ENCODE measurements around the gene TRAF5.

The TRAF5 gene

DNA sequence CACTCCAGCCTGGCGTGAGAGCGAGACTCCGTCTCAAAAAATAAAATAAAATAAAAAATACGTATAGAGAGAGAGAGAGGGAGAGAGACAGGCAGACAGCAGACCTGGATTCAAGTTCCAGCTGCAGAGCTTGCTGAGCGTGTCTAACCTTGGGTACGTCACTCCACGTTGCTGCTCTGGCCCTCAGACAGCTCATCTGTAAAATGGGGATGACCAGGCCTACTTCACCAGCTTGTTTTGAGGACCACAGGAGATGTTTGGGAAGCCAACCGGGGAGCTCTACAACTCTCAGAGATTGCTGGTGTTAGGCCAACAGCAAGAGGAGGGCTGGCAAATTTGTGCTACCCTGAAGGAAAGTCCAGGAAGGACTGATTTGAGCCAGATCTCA lies 499 bp upstream of the TRAF5 start:
- no peak for FAIRE-seq
- DNase-seq (ENCODE audit: extremely low spot score, insufficient read length, low read depth): no peak

- no peak for DNase-seq (ENCODE audit: extremely low spot score, insufficient read length, low read depth)
- peak; percentile 63 for FAIRE-seq
These were observed 801 bp downstream of the TRAF5 start for GRCh38 chr1:211327346-211327921.

DNA sequence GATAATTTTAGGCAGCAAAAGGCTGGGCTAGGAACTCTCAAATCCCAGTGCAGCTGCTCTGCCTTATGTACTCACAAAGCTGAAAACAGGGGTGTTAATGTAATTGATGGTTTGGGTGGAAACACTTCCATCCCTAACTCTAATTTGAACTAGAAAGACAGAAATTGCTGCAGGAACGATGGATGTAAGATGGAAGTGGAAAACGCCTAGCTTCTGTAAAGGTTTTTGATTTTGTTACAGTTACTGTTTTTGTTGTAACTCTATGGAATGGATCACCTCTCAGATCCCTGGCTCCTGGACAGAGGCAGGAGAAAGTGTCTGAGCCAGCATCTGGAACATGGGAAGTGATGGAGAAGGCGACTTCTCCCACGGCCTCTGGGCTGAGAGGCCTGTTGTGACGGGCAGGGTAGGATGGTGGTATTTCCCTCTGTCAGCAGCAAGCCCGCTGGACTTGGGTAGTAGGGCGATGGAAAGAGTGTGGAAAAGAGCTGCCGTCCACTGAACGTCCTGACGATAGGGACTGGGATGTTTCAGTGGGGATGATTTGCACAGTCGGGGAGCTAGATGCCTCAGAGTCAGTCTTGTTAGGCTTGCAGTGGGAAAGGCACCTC lies 1.6 kb downstream of the TRAF5 start:
- DNase-seq (ENCODE audit: extremely low spot score, insufficient read length, low read depth) (no peak), FAIRE-seq (peak; percentile 42)

DNA sequence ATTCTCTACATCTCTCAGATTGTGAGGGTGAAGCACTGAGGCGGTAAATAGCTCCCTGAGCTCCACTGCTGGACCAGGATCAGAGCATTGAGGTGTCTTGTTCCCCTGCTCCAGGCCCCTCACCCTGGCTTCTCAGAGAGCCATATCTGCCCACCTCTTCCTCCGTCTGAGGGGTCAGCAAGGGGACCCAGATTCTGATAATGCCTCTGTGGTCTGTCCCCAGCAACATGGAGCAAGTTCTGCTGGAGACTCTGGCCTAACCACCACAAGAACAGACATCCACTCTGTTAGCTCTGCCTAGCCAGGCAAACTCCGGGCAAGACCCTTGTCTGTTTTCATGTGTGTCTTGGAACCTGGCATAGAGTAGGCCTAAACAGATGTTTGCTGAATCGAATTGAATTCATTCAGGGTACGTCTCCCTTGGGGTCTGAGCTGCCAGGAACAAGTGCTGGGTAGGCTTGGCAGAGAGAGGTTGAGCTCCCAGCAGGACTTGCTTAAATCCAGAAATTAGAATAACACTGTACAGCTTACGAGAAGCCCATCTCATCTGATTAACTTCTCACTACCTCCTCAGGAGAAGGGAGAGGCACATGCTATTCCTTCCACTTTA lies 2.3 kb downstream of the TRAF5 start:
- no peak for DNase-seq (ENCODE audit: extremely low spot score, insufficient read length, low read depth)
- no peak for FAIRE-seq

- FAIRE-seq (peak; percentile 84), DNase-seq (ENCODE audit: extremely low spot score, insufficient read length, low read depth) (no peak)
These were observed 3.1 kb downstream of the TRAF5 start for GRCh38 chr1:211329764-211330201.

- FAIRE-seq: no peak
- DNase-seq (ENCODE audit: extremely low spot score, insufficient read length, low read depth): no peak
These were observed 3.8 kb downstream of the TRAF5 start for GRCh38 chr1:211330282-211330936.

GRCh38 chr1:211331011-211331709 lies 4.5 kb downstream of the TRAF5 start:
- DNase-seq (ENCODE audit: extremely low spot score, insufficient read length, low read depth) (no peak), FAIRE-seq (no peak)

DNA sequence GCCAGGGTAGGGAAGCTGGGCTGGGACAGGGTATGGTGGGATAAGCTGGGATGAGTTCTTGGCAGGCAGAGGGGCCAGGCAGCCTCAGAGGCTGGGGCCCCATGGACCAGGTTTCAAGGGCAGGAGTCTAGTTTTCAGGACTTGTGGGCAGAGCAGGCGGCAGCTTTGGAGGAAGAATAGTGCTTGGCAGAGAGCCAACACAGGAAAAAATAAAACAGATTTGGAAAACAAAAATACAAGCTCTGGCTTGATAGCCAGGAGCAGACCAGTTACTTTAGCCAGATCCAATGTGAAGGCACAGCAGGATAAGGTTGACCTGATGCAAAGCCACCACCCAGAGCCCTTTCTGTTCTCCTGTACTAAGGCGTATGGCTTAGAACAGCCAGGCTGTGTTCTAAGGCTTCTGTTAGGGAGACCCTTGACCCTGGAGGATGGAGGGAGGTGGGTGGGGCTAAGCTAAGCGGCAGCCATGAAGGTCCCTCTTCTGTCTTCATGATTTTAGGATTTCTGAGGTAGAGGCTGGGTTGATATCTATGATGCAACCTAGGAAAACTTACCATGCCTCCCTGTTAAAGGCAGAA lies 5.5 kb downstream of the TRAF5 start:
- FAIRE-seq: no peak
- no peak for DNase-seq (ENCODE audit: extremely low spot score, insufficient read length, low read depth)

DNA sequence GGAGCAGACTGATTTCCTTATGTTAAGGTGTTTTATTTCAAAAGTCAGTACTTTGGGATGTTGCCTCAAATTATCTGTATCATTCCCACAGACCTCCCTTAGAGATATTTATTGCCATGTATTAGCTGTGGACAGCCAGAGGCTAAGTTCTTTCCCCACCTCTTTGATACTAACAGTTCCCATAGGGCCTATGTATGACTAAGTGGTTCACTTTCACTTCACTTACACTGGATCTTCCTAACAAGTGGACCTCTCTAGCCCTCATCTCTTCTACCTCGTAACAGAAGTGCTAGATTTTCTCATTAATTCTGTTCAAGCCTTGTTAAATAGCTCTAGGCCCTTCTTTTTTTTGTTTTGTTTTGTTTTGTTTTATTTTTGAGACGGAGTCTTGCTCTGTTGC lies 6.2 kb downstream of the TRAF5 start:
- FAIRE-seq (no peak), DNase-seq (ENCODE audit: extremely low spot score, insufficient read length, low read depth) (no peak)

GRCh38 chr1:211333906-211334305 lies 7.3 kb downstream of the TRAF5 start:
- DNase-seq (ENCODE audit: extremely low spot score, insufficient read length, low read depth) (no peak), FAIRE-seq (no peak)

GRCh38 chr1:211334986-211335385 lies 8.4 kb downstream of the TRAF5 start:
- DNase-seq (ENCODE audit: extremely low spot score, insufficient read length, low read depth): no peak
- FAIRE-seq: no peak

GRCh38 chr1:211335522-211336157 lies 9.0 kb downstream of the TRAF5 start:
- DNase-seq (ENCODE audit: extremely low spot score, insufficient read length, low read depth) (no peak), FAIRE-seq (peak; percentile 86)

GRCh38 chr1:211336161-211336560 lies 9.5 kb downstream of the TRAF5 start:
- FAIRE-seq (no peak), DNase-seq (ENCODE audit: extremely low spot score, insufficient read length, low read depth) (no peak)

DNA sequence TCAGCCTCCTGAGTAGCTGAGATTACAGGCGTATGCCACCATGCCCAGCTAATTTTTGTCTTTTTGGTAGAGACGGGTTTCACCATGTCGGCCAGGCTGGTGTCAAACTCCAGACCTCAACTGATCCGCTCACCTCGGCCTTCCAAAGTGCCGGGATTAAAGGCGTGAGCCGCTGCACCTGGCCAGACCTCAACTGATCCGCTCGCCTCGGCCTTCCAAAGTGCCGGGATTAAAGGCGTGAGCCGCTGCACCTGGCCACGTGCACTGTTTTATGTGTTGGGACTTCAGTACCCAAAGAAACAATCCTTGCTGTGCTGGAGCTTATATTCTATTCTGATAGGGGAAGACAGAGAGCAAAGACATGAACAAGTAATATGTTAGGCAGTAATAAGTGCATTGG lies 10.1 kb downstream of the TRAF5 start:
- DNase-seq (ENCODE audit: extremely low spot score, insufficient read length, low read depth) (no peak), FAIRE-seq (no peak)

DNA sequence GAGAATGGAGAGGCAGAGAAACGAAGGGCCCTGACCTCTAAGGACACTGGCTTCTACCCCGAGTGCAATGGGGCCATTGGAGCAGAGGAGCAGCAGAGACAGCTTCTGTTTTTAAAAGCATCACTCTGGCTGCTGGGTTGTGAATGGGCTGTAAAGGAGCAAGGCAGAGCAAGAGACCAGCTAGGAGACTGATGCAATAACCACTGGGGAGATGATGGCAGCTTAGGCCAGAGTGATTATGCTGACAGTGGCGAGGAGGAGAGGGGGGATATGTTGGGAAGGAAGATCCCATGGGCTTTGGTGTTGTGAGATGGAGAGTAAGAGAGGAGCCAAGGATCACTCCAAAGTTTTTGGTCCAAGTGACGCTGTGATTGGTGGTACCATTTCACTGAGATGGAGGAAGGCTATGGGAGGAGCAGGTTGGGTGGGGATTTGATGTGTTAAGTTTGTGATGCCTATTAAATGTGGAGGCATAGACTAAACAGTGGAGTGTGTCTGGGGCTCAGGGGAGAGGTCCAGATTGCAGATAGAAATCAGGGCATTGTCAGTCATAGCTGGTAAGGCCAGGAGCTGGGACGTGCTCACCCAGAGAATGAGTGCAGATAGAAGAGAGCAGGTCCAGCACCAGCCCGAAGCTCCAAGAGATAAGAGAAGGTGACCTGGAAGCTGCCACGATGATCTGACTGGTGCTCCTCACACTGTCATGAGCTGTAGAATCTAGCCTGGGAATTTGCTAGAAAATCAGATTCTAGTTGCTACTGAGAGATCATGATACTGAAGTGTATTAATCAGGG lies 11.0 kb downstream of the TRAF5 start:
- no peak for FAIRE-seq
- no peak for DNase-seq (ENCODE audit: extremely low spot score, insufficient read length, low read depth)

DNA sequence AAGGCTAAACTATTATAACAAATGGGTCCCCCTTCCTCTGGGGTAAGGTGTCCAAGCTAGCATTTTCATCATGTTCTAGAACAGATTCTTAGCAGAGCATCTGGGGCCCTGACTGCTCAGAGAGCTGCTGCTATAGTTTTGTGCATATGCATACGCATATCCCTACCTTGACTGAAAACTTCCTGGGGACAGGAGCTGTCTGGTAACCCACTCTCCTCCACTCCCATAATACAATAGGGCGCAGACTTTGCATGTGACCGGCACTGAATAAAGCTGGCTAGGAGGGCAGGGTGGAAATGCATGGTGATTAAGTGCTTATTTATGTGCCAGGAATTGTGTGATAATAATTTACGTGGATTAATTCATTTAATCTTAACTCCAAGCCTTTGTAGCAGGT lies 11.6 kb downstream of the TRAF5 start:
- FAIRE-seq (no peak), DNase-seq (ENCODE audit: extremely low spot score, insufficient read length, low read depth) (no peak)

DNA sequence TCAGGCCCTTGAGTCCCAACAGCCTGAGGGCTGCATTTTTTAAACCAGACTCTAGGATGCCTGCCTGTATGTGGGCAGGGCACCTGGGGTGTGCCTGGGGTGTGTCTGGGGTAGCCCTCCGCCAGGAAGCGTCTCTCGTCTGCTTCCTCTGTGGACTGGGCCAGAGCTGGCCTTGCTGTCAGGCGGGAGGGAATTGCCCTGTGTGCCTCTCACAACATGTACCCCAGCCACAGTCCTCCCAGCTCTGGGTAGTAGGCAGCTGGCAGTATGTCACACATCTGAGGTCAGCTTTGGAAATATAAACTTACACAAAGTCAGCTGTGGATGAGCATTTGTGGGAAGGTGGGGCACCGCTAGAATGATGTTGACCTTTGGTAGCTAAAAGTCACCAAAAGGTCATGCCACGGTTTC lies 13.0 kb downstream of the TRAF5 start:
- no peak for FAIRE-seq
- no peak for DNase-seq (ENCODE audit: extremely low spot score, insufficient read length, low read depth)

DNA sequence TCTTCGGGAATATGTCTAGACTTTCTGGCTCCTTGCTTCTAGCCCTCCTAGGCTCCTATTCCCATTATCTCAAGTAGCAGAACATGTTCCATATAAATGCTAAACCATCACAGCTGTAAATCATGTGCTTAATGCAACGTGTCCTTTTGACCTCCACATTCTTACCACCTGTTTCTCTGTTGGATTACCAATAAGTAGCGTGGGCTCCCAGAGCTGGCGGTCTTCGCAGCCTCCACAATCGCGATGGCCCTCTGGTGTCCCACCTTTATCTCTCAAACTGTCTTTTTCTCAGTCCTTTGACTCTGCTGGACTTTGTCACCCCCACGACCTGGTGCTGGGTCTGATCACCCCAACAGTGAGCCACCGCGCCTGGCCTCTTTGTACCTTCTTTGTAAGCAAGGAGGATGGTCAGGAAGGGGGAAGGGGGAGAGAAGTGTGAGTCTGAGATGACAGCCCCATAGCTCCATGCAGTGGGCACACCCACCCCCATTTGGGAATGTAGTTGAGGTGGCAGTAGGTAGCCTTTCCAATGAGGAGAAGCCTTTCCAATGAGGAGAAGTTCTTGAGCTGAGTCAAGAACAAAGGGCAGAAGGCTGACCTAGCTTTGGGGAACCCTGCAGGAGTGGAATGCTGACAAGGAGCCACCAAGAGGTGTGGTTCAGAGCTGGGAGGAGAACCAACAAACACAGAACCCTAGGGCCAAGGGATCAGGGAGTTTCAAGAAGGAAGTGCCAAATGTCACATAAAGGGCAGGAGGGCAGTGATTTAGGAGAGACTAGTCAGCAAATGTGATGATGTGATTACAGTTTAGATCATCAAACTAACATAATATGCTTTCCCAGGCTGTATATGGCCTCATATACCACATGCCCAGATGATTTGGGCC lies 14.2 kb downstream of the TRAF5 start:
- DNase-seq (ENCODE audit: extremely low spot score, insufficient read length, low read depth): no peak
- no peak for FAIRE-seq
